PC-3 (cell line): ENCODE results near the gene TMEM140. TPM values are rescaled to one million over a fixed set of nuclear protein-coding genes. Genes with fewer than 3 reads are reported as not detected.
"Not testable (repeated sequence)": the region's sequence is repeated elsewhere in the genome, so short reads cannot be mapped to it uniquely, and the experiment has no call there.

Source experiments
- ATAC-seq: fragments of 200-7000 bp; cut with Tn5 transposase; 2 replicates; pipeline ENCODE4 v1.9.1; 2020; ENCODE audit warnings: mild to moderate bottlenecking, moderate library complexity
- BruUV-seq: library from RNA; stranded (reverse); fragments of 400-500 nt; replicated peaks from 2 replicates; lab custom pipeline; 2021; lab: Mats Ljungman, UMichigan
- CTCF ChIA-PET: fragments of 300-600 bp; sonication (Branson Sonifier 250); formaldehyde crosslinking; loops from one replicate; lab custom pipeline; 2022; ENCODE audit warnings: antibody characterized with exemption; lab: Charles Lee
- POLR2A ChIA-PET: fragments of 300-600 bp; sonication (Branson Sonifier 250); formaldehyde crosslinking; loops from one replicate; lab custom pipeline; 2022; ENCODE audit warnings: antibody characterized with exemption; ENCODE audit not compliant: unreplicated experiment; lab: Charles Lee
- DNase-seq: peaks from one replicate; pipeline ENCODE4 v3.0.0-alpha.2; 2015
- H2AFZ ChIP-seq: fragments of 300-600 bp; sonication (generic); 2 replicates; pipeline ENCODE4 v1.6.0; 2016; ENCODE audit warnings: antibody characterized with exemption, low read length
- H3F3A ChIP-seq: fragments of 300-600 bp; sonication (generic); one replicate; pipeline ENCODE4 v1.6.0; 2017; ENCODE audit warnings: antibody characterized with exemption, low read length, control low read depth, mild to moderate bottlenecking; ENCODE audit not compliant: unreplicated experiment
- H3K27ac ChIP-seq: fragments of 300-600 bp; sonication (generic); 2 replicates; pipeline ENCODE4 v1.5.1; 2016; ENCODE audit warnings: mild to moderate bottlenecking, low read length
- H3K27me3 ChIP-seq: fragments of 300-600 bp; sonication (generic); 2 replicates; pipeline ENCODE4 v1.6.1; 2016; ENCODE audit warnings: low read length, mixed read lengths
- H3K36me3 ChIP-seq: fragments of 300-600 bp; sonication (generic); 2 replicates; pipeline ENCODE4 v1.6.1; 2016; ENCODE audit warnings: low read depth, mixed run types, low read length, mixed read lengths
- H3K4me1 ChIP-seq: fragments of 300-600 bp; sonication (generic); 2 replicates; pipeline ENCODE4 v1.5.1; 2016; ENCODE audit warnings: low read length; ENCODE audit not compliant: insufficient read depth
- H3K4me2 ChIP-seq: fragments of 300-600 bp; sonication (generic); 2 replicates; pipeline ENCODE4 v1.6.0; 2016; ENCODE audit warnings: low read length
- H3K4me3 ChIP-seq: fragments of 300-600 bp; sonication (generic); 2 replicates; pipeline ENCODE4 v1.5.1; 2016; ENCODE audit warnings: mild to moderate bottlenecking, low read length, mixed read lengths
- H3K79me2 ChIP-seq: fragments of 300-600 bp; sonication (generic); 2 replicates; pipeline ENCODE4 v1.6.1; 2017; ENCODE audit warnings: low read length, mixed read lengths
- H3K9ac ChIP-seq: fragments of 300-600 bp; sonication (generic); 2 replicates; pipeline ENCODE4 v1.6.0; 2016; ENCODE audit warnings: mild to moderate bottlenecking, low read length
- H3K9me2 ChIP-seq: fragments of 300-600 bp; sonication (generic); replicated peaks from 2 replicates; pipeline ENCODE4 v1.6.1; 2016; ENCODE audit warnings: mixed run types, low read length, mixed read lengths
- H3K9me3 ChIP-seq: fragments of 300-600 bp; sonication (generic); 2 replicates; pipeline ENCODE4 v1.6.1; 2016; ENCODE audit warnings: low read length, mixed read lengths
- H4K20me1 ChIP-seq: fragments of 300-600 bp; sonication (generic); 2 replicates; pipeline ENCODE4 v1.6.1; 2016; ENCODE audit warnings: low read length, mixed read lengths
- EZH2 ChIP-seq: fragments of 300-600 bp; sonication (generic); IDR thresholded peaks from one replicate; pipeline ENCODE4 v1.6.1; 2017; ENCODE audit warnings: antibody characterized with exemption, mild to moderate bottlenecking, low read length; ENCODE audit not compliant: unreplicated experiment
- EZH2phosphoT487 ChIP-seq: fragments of 300-600 bp; sonication (generic); IDR thresholded peaks from 2 replicates; pipeline ENCODE4 v1.6.1; 2018; ENCODE audit warnings: mild to moderate bottlenecking, antibody characterized with exemption, low read length, borderline replicate concordance
- intact Hi-C: fragments of 100-400 bp; cut with micrococcal nuclease; formaldehyde crosslinking; loops from 2 replicates; pipeline ENCODE4 v1.9.0; 2023
- total RNA-seq: library from RNA; depleted of rRNA; stranded (reverse); fragments of >200 nt; gene quantifications from 2 replicates; pipeline ENCODE4 v1.2.3, GENCODE V29; 2014
- TF ChIP-seq, protein P1 (sequence below): fragments of 300-600 bp; sonication (generic); conservative IDR thresholded peaks from 2 replicates; pipeline ENCODE4 v1.5.1; 2017; ENCODE audit warnings: antibody characterized with exemption, low read depth, mild to moderate bottlenecking, low read length

Gene TMEM140
- total RNA-seq, 1 experiment from 2014 or later: not detected

DNA sequence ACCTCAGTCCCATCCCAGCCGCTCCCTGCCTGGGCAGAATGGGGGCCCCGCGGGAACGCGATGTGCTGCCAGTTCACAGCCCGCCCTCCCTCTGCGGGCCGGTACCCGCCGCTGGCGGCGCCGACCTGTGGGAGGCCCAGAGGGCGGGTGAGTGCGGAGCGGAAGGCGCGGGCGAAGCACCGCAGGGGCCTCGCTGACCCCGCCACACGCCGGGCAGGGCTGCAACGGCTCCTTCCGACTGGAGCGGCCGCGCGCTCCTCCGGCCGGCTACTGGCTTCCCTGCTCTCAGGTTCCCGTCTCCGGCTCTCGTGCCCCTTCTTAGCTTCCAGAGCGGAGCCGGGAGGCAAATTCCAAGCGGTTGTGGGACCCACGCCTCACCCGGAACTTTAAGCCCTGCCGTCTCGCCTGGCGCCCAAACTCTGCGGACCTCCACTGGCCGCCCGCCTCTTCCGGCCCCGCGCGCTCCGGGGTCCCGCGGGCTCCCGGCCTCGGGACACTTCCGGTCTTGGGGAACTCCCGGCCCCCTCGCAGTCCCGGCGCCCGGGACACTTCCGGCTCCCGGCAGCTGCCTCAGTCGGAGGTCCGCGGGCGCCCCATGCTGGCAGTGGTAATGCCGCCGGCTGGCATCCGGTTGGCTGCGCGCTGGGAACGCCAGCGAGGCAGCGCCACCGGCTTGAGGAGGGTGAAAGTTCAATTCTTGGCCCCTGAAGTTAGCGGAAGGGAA is 22.6 kb downstream of the TMEM140 start, which contains the start of gene CYREN:
Gene CYREN (minus strand): TSS at position 434 of the 724 bp plus-strand sequence. CDS start 1,785 bp downstream, outside the sequence.
- Histone ChIP-seq H3K27ac (peak within 1 kb of the TSS; percentile 94), H3K27me3 (no peaks in the 10 kb centered on the region)
- POLR2A ChIA-PET: interaction anchor here (0.5 to 0.6 kb wide), 5 partner anchors 41 to 480 kb away, joined by 3 to 13 read pairs (median 4); partner anchors contain the start of gene WDR91

DNA sequence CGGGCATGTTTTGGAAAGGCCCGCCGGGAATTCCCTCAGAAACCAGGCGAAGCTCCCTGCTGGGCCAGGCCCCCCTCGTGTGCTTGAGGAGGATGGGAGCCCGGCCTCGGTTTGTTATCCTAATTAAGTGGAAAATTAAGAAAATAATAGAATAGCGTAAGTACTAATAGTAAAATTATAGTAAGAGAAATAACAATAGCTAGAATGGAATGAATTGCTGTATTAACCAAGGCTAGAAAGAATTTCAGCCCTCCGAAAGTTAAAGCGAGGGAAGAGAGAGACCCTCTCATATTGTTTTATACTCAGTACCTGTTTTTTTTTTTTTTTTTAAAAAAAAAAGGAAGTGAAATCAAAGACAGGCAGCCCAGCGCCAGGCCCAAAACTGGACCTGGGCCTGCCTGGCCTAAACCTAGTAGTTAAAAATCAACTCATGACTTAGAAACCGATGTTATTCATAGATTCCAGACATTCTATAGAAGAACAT is 23.2 kb downstream of the TMEM140 start:
- Histone ChIP-seq H3K36me3 (peaks cover 25% of the 10 kb centered on the region), H3K4me3 (peak overlapping the region; percentile 94), H3K27ac (peak overlapping the region; percentile 94), H2AFZ (peak overlapping the region; percentile 89), H3K79me2 (peaks cover 27% of the 10 kb centered on the region), H3K4me1 (peaks cover 13% of the 10 kb centered on the region), H3K4me2 (peak overlapping the region; percentile 97), H3K9ac (peak overlapping the region; percentile 99)
- not testable (repeated sequence) for H3F3A ChIP-seq, H3K9me2 ChIP-seq, ATAC-seq, H3K27me3 ChIP-seq, H4K20me1 ChIP-seq, DNase-seq, H3K9me3 ChIP-seq
- intact Hi-C loops: loop anchor here (1.0 to 10.0 kb wide), 6 partner anchors 23 to 526 kb away; partner anchors contain the start of genes BPGM, TMEM140 and WDR91
- POLR2A ChIA-PET: interaction anchor here (0.5 to 0.6 kb wide), 3 partner anchors 40 to 481 kb away, joined by 3 to 13 read pairs (median 3); partner anchors contain the start of gene WDR91
- CTCF ChIA-PET: interaction anchor here (0.6 kb wide), 2 partner anchors 665 to 736 kb away, joined by 3 to 6 read pairs; no protein-coding TSS in a partner anchor
- BruUV-seq: TSS peak; percentile 58

More for the DNA sequence above, 22.6 kb downstream of the TMEM140 start, which contains the start of gene CYREN:
- ATAC-seq (peak; percentile 90), DNase-seq (peak; percentile 94)
- CTCF ChIA-PET: interaction anchor here (0.6 kb wide), 2 partner anchors 666 to 737 kb away, joined by 3 to 6 read pairs; no protein-coding TSS in a partner anchor
- Histone ChIP-seq H4K20me1 (no peaks in the 10 kb centered on the region), H3K4me3 (peak within 1 kb of the TSS; percentile 94), H3K36me3 (peaks cover 31% of the 10 kb centered on the region), H3K9ac (peak within 1 kb of the TSS; percentile 99), H3K9me3 (no peaks in the 10 kb centered on the region), H3K9me2 (no peaks in the 10 kb centered on the region), H2AFZ (peak within 1 kb of the TSS; percentile 89), H3K79me2 (peaks cover 27% of the 10 kb centered on the region), H3K4me1 (peaks cover 13% of the 10 kb centered on the region), H3F3A (no peaks in the 10 kb centered on the region), H3K4me2 (peak within 1 kb of the TSS; percentile 97)
- TF ChIP-seq EZH2: no peak
- no peak for TF ChIP-seq EZH2phosphoT487
- TF ChIP-seq, protein P1, sequence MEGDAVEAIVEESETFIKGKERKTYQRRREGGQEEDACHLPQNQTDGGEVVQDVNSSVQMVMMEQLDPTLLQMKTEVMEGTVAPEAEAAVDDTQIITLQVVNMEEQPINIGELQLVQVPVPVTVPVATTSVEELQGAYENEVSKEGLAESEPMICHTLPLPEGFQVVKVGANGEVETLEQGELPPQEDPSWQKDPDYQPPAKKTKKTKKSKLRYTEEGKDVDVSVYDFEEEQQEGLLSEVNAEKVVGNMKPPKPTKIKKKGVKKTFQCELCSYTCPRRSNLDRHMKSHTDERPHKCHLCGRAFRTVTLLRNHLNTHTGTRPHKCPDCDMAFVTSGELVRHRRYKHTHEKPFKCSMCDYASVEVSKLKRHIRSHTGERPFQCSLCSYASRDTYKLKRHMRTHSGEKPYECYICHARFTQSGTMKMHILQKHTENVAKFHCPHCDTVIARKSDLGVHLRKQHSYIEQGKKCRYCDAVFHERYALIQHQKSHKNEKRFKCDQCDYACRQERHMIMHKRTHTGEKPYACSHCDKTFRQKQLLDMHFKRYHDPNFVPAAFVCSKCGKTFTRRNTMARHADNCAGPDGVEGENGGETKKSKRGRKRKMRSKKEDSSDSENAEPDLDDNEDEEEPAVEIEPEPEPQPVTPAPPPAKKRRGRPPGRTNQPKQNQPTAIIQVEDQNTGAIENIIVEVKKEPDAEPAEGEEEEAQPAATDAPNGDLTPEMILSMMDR: peak; percentile 66
- no TSS peak for BruUV-seq
- intact Hi-C loops: loop anchor here (1.0 to 10.0 kb wide), 6 partner anchors 22 to 526 kb away; partner anchors contain the start of genes BPGM, TMEM140 and WDR91

DNA sequence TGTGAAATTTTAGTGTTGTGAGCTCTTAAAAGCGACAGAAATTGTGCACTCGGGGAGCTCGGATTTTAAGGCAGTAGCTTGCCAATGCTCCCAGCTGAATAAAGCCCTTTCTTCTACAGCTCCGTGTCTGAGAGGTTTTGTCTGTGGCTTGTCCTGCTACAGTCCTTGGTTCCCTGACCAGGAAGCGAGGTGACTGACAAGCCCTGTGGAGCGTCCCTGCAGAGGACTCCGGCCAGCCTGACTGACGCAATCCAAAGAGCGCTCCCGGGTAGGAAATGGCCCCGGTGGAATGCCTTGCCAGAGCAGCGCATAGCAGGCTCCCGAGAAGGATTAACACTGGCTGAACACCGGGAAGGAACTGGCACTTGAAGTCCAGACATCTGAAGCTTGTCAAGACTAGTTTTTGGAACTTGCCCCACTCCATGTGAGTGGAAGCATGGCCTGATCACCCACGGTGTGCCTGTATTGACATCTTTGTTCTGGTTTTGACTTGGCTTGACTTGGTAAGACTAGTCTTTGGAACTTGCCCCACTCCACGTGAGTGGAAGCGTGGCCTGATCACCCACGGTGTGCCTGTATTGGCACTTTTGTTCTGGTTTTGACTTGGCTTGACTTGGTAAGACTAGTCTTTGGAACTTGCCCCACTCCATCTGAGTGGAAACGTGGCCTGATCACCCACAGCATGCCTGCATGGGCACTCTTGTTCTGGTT is 23.9 kb downstream of the TMEM140 start:
- Histone ChIP-seq H3K79me2 (peaks cover 27% of the 10 kb centered on the region), H3K4me1 (peaks cover 20% of the 10 kb centered on the region), H3K36me3 (peaks cover 18% of the 10 kb centered on the region)
- H3K27me3 ChIP-seq, BruUV-seq, H3K9me2 ChIP-seq, H3F3A ChIP-seq, DNase-seq, CTCF ChIA-PET, H2AFZ ChIP-seq, POLR2A ChIA-PET, H3K4me2 ChIP-seq, ATAC-seq, H3K4me3 ChIP-seq, H4K20me1 ChIP-seq, H3K9ac ChIP-seq, H3K9me3 ChIP-seq, H3K27ac ChIP-seq: not testable (repeated sequence)
- intact Hi-C loops: loop anchor here (2.0 to 10.0 kb wide), 4 partner anchors 39 to 527 kb away; partner anchors contain the start of genes BPGM and WDR91

DNA sequence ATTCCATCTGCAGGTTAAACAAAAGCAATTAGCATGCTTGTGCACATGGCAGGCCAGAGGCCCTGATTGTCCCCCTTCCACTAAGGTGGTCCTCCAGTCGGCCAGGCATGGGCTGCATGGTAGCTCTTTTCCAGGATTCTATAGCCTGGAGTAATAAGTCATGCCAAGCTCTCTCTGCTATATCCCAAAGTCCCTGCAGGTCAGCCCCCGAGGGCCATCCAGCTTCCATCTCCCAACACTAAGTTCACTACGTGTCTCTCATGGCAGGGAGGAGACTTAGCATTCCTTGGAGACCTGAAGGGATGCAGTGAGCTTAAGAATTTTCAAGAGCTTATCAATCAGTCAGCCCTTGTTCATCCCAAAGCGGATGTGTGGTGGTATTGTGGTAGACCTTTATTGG is 26.0 kb downstream of the TMEM140 start:
- H3K9me2 ChIP-seq, H4K20me1 ChIP-seq, ATAC-seq, H3F3A ChIP-seq, H3K27me3 ChIP-seq, H3K36me3 ChIP-seq, POLR2A ChIA-PET, H3K4me3 ChIP-seq, H3K27ac ChIP-seq, DNase-seq, H3K9me3 ChIP-seq, CTCF ChIA-PET, BruUV-seq, H2AFZ ChIP-seq, H3K4me2 ChIP-seq, H3K9ac ChIP-seq: not testable (repeated sequence)
- Histone ChIP-seq H3K79me2 (peaks cover 13% of the 10 kb centered on the region), H3K4me1 (peaks cover 25% of the 10 kb centered on the region)
- intact Hi-C loops: loop anchor here (5.0 to 10.0 kb wide), 3 partner anchors 78 to 529 kb away; partner anchors contain the start of gene BPGM
